Measurements from ENCODE around the gene CNGA2. TPM values are rescaled to one million over a fixed set of nuclear protein-coding genes. Genes with fewer than 3 reads are reported as not detected.

The CNGA2 gene
- total and polyA plus RNA-seq, 2 of the 4 experiments (the other 2 are of a cell fraction), result not detected

DNA sequence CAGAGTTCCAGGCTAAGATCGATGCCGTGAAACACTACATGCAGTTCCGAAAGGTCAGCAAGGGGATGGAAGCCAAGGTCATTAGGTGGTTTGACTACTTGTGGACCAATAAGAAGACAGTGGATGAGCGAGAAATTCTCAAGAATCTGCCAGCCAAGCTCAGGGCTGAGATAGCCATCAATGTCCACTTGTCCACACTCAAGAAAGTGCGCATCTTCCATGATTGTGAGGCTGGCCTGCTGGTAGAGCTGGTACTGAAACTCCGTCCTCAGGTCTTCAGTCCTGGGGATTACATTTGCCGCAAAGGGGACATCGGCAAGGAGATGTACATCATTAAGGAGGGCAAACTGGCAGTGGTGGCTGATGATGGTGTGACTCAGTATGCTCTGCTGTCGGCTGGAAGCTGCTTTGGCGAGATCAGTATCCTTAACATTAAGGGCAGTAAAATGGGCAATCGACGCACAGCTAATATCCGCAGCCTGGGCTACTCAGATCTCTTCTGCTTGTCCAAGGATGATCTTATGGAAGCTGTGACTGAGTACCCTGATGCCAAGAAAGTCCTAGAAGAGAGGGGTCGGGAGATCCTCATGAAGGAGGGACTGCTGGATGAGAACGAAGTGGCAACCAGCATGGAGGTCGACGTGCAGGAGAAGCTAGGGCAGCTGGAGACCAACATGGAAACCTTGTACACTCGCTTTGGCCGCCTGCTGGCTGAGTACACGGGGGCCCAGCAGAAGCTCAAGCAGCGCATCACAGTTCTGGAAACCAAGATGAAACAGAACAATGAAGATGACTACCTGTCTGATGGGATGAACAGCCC is 9.3 kb downstream of the CNGA2 start:
- intact Hi-C loops (cut with micrococcal nuclease), result no loop called here
- no peak overlapping the region for H3K23ac ChIP-seq (ENCODE audit: low read depth, low read length)
- H3K14ac ChIP-seq (replicated peaks; ENCODE audit: low read depth, low read length), result no peak overlapping the region
- ChIA-PET POLR2A (ENCODE audit: unreplicated experiment) (no interaction called here), CTCF (no interaction called here)
- no peak overlapping the region for H2BK20ac ChIP-seq (ENCODE audit: low read depth, low read length)
- H3K27ac ChIP-seq (ENCODE audit: insufficient read depth, low read length), result no peak overlapping the region
- no peak overlapping the region for H3K4me3 ChIP-seq (ENCODE audit: insufficient read depth, low read depth, low read length)
- H3K9me1 ChIP-seq (ENCODE audit: insufficient read depth, low read length), result no peaks in the 10 kb centered on the region
- no peak overlapping the region for H2BK15ac ChIP-seq (ENCODE audit: low read depth, low read length)
- H3K18ac ChIP-seq (ENCODE audit: low read depth, low read length), result no peak overlapping the region
- H4K5ac ChIP-seq (ENCODE audit: low read depth, low read length), result no peak overlapping the region
- H3K9me3 ChIP-seq (ENCODE audit: control insufficient read depth, insufficient read depth, low read length), result peaks cover 11% of the 10 kb centered on the region; the same call in 1 of the 2 replicates
- dilution Hi-C loops (cut with HindIII; ENCODE audit: low sequenced_read_pairs, unreplicated experiment), result no loop called here
- no peak for ATAC-seq (ENCODE audit: low read depth)
- H4K8ac ChIP-seq (ENCODE audit: low read depth in 2 of 2, low read length in 2 of 2), result no peak overlapping the region
- H2AFZ ChIP-seq (replicated peaks; ENCODE audit: low read length, poor library complexity), result no peak overlapping the region
- no peak overlapping the region for H3K9ac ChIP-seq (ENCODE audit: low read depth, low read length)
- no peak overlapping the region for H2BK120ac ChIP-seq (ENCODE audit: low read depth, low read length)
- WGBS, 2 experiments (ENCODE audit: extremely low coverage in 2 of 2, insufficient read length in 1 of 2), result 27% methylated on average over 3 of the region's 21 CpGs; no CpG with 5 or more reads in 1 of the 2 experiments
- H2AK5ac ChIP-seq (ENCODE audit: low read depth, low read length), result no peak overlapping the region
- H3K4me2 ChIP-seq (ENCODE audit: low read depth, low read length), result no peak overlapping the region
- no peak overlapping the region for H2BK5ac ChIP-seq (ENCODE audit: low read depth, low read length, poor library complexity, severe bottlenecking)
- H4K20me1 ChIP-seq (ENCODE audit: insufficient read depth, low read length), result no peaks in the 10 kb centered on the region
- no peak for DNase-seq
- H3K36me3 ChIP-seq (ENCODE audit: control insufficient read depth, insufficient read depth, low read length), result no peaks in the 10 kb centered on the region
- no peak overlapping the region for H3K56ac ChIP-seq (ENCODE audit: extremely low read depth, insufficient read depth, low read length)
- H4K91ac ChIP-seq (ENCODE audit: insufficient read depth, low read depth, low read length), result no peak overlapping the region
- H3K27me3 ChIP-seq (ENCODE audit: control insufficient read depth, insufficient read depth, low read length), result no peaks in the 10 kb centered on the region
- TF ChIP-seq SMC3 (IDR thresholded peaks at IDR 0.05; ENCODE audit: low read depth, low read length) (no peak), BHLHE40 (IDR thresholded peaks at IDR 0.05; ENCODE audit: low read depth, low read length) (no peak), CHD1 (IDR thresholded peaks at IDR 0.05; ENCODE audit: low read depth, low read length) (no peak), RCOR1 (IDR thresholded peaks at IDR 0.05; ENCODE audit: insufficient replicate concordance, low read length) (no peak), MAFK (IDR thresholded peaks at IDR 0.05; ENCODE audit: low read depth, low read length) (no peak), POLR2A (IDR thresholded peaks at IDR 0.05; ENCODE audit: low read depth, low read length) (no peak), FOS (IDR thresholded peaks at IDR 0.05; ENCODE audit: low read depth, low read length) (no peak), NFE2L2 (IDR thresholded peaks at IDR 0.05; ENCODE audit: low read depth, low read length) (no peak), RAD21 (IDR thresholded peaks at IDR 0.05; ENCODE audit: low read length) (no peak), MAZ (IDR thresholded peaks at IDR 0.05; ENCODE audit: borderline replicate concordance, low read depth, low read length) (no peak), RFX5 (IDR thresholded peaks at IDR 0.05; ENCODE audit: low read depth, low read length) (no peak), MXI1 (IDR thresholded peaks at IDR 0.05; ENCODE audit: borderline replicate concordance, low read depth, low read length) (no peak)
- TF ChIP-seq, protein P1, sequence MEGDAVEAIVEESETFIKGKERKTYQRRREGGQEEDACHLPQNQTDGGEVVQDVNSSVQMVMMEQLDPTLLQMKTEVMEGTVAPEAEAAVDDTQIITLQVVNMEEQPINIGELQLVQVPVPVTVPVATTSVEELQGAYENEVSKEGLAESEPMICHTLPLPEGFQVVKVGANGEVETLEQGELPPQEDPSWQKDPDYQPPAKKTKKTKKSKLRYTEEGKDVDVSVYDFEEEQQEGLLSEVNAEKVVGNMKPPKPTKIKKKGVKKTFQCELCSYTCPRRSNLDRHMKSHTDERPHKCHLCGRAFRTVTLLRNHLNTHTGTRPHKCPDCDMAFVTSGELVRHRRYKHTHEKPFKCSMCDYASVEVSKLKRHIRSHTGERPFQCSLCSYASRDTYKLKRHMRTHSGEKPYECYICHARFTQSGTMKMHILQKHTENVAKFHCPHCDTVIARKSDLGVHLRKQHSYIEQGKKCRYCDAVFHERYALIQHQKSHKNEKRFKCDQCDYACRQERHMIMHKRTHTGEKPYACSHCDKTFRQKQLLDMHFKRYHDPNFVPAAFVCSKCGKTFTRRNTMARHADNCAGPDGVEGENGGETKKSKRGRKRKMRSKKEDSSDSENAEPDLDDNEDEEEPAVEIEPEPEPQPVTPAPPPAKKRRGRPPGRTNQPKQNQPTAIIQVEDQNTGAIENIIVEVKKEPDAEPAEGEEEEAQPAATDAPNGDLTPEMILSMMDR (conservative IDR thresholded peaks at IDR 0.05; ENCODE audit: low read depth, low read length), result no peak
- TF ChIP-seq, protein P2, sequence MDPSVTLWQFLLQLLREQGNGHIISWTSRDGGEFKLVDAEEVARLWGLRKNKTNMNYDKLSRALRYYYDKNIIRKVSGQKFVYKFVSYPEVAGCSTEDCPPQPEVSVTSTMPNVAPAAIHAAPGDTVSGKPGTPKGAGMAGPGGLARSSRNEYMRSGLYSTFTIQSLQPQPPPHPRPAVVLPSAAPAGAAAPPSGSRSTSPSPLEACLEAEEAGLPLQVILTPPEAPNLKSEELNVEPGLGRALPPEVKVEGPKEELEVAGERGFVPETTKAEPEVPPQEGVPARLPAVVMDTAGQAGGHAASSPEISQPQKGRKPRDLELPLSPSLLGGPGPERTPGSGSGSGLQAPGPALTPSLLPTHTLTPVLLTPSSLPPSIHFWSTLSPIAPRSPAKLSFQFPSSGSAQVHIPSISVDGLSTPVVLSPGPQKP (IDR thresholded peaks at IDR 0.05; ENCODE audit: borderline replicate concordance, low read depth, low read length), result no peak
- TF ChIP-seq, protein P3, sequence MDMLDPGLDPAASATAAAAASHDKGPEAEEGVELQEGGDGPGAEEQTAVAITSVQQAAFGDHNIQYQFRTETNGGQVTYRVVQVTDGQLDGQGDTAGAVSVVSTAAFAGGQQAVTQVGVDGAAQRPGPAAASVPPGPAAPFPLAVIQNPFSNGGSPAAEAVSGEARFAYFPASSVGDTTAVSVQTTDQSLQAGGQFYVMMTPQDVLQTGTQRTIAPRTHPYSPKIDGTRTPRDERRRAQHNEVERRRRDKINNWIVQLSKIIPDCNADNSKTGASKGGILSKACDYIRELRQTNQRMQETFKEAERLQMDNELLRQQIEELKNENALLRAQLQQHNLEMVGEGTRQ (IDR thresholded peaks at IDR 0.05; ENCODE audit: low read depth, low read length), result no peak
- in situ Hi-C loops (cut with MboI; ENCODE audit: low sequenced_read_pairs), result no loop called here
- H3K79me1 ChIP-seq (ENCODE audit: low read depth in 1 of 2, low read length in 2 of 2), result no peaks in the 10 kb centered on the region
- H2AK9ac ChIP-seq (replicated peaks; ENCODE audit: low read depth, low read length, poor library complexity), result no peak overlapping the region
- BruUV-seq (replicated peaks), result no TSS peak
- no peak overlapping the region for H3K4ac ChIP-seq (ENCODE audit: low read depth, low read length)
- no peaks in the 10 kb centered on the region for H3K4me1 ChIP-seq (ENCODE audit: control insufficient read depth, insufficient read depth, low read length)

Measured in IMR-90 (cell line).